H9 (cell line): Measurements from ENCODE around the gene FBXO11. TPM values are rescaled to one million over a fixed set of nuclear protein-coding genes. Genes with fewer than 3 reads are reported as not detected.
A peak's percentile ranks its signal among the peaks of the same experiment; 100 is the strongest.
"Not testable (repeated sequence)": the region's sequence is repeated elsewhere in the genome, so short reads cannot be mapped to it uniquely, and the experiment has no call there.

Experiments used
- DNase-seq: peaks from one replicate; pipeline ENCODE4 v3.0.0-alpha.2; 2017
- H2AFZ ChIP-seq: one replicate; pipeline ENCODE4 v1.6.1; 2013; ENCODE audit warnings: mild to moderate bottlenecking, low read length, control low read depth, moderate library complexity
- H2AK5ac ChIP-seq: 2 replicates; pipeline ENCODE4 v1.6.1; 2013; ENCODE audit warnings: low read length, control low read depth, mixed read lengths; ENCODE audit not compliant: insufficient read length
- H2BK120ac ChIP-seq: one replicate; pipeline ENCODE4 v1.6.1; 2013; ENCODE audit warnings: low read depth, mild to moderate bottlenecking, low read length, control low read depth, inconsistent platforms; ENCODE audit not compliant: poor library complexity, severe bottlenecking
- H2BK12ac ChIP-seq: 2 replicates; pipeline ENCODE4 v1.6.1; 2013; ENCODE audit warnings: low read length, control low read depth, mixed read lengths, low read depth; ENCODE audit not compliant: insufficient read length
- H2BK15ac ChIP-seq: 2 replicates; pipeline ENCODE4 v1.6.1; 2013; ENCODE audit warnings: low read depth, low read length, control low read depth
- H2BK20ac ChIP-seq: one replicate; pipeline ENCODE4 v1.6.1; 2013; ENCODE audit warnings: low read depth, mild to moderate bottlenecking, low read length, control low read depth, inconsistent platforms; ENCODE audit not compliant: poor library complexity, severe bottlenecking
- H2BK5ac ChIP-seq: 2 replicates; pipeline ENCODE4 v1.6.1; 2013; ENCODE audit warnings: low read length, control low read depth, mixed read lengths; ENCODE audit not compliant: insufficient read length
- H3K14ac ChIP-seq: 2 replicates; pipeline ENCODE4 v1.6.1; 2013; ENCODE audit warnings: low read length, control low read depth; ENCODE audit not compliant: insufficient read depth
- H3K18ac ChIP-seq: 2 replicates; pipeline ENCODE4 v1.6.1; 2013; ENCODE audit warnings: low read depth, mild to moderate bottlenecking, mixed read lengths, low read length, control low read depth; ENCODE audit not compliant: insufficient read length
- H3K23ac ChIP-seq: 2 replicates; pipeline ENCODE4 v1.6.1; 2013; ENCODE audit warnings: low read length, control low read depth, mixed read lengths, low read depth; ENCODE audit not compliant: insufficient read length
- H3K23me2 ChIP-seq: 2 replicates; pipeline ENCODE4 v1.6.1; 2013; ENCODE audit warnings: low read depth, mild to moderate bottlenecking, mixed read lengths, low read length, control low read depth; ENCODE audit not compliant: insufficient read length, poor library complexity, severe bottlenecking
- H3K27ac ChIP-seq: 2 replicates; pipeline ENCODE4 v1.5.1; 2013; ENCODE audit warnings: low read length, control low read depth, mixed read lengths, low read depth; ENCODE audit not compliant: insufficient read length
- H3K27me3 ChIP-seq: 2 replicates; pipeline ENCODE4 v1.6.1; 2013; ENCODE audit warnings: low read length, control low read depth, inconsistent platforms; ENCODE audit not compliant: insufficient read depth
- H3K4ac ChIP-seq: 2 replicates; pipeline ENCODE4 v1.6.1; 2013; ENCODE audit warnings: low read depth, mild to moderate bottlenecking, control low read depth, inconsistent platforms, low read length, moderate library complexity
- H3K4me1 ChIP-seq: 2 replicates; pipeline ENCODE4 v1.6.1; 2013; ENCODE audit warnings: low read length, control low read depth, inconsistent platforms; ENCODE audit not compliant: insufficient read depth
- H3K4me2 ChIP-seq: 2 replicates; pipeline ENCODE4 v1.6.1; 2013; ENCODE audit warnings: low read length, control low read depth, mixed read lengths; ENCODE audit not compliant: insufficient read length, insufficient read depth
- H3K56ac ChIP-seq: 2 replicates; pipeline ENCODE4 v1.6.1; 2013; ENCODE audit warnings: low read depth, mild to moderate bottlenecking, mixed read lengths, low read length, control low read depth; ENCODE audit not compliant: insufficient read length
- H3K79me1 ChIP-seq: 2 replicates; pipeline ENCODE4 v1.6.1; 2013; ENCODE audit warnings: low read depth, mild to moderate bottlenecking, moderate library complexity, low read length, control low read depth, inconsistent platforms; ENCODE audit not compliant: insufficient read depth, poor library complexity, severe bottlenecking
- H3K79me2 ChIP-seq: 2 replicates; pipeline ENCODE4 v1.6.1; 2013; ENCODE audit warnings: low read length, control low read depth, inconsistent platforms; ENCODE audit not compliant: insufficient read depth
- H3K9ac ChIP-seq: 2 replicates; pipeline ENCODE4 v1.6.1; 2013; ENCODE audit warnings: low read length, control low read depth, mixed read lengths; ENCODE audit not compliant: insufficient read length; ENCODE audit errors: extremely low read depth
- H3K9me3 ChIP-seq: one replicate; pipeline ENCODE4 v1.6.1; 2013; ENCODE audit warnings: low read depth, low read length, inconsistent platforms; ENCODE audit not compliant: control insufficient read depth
- H3T11ph ChIP-seq: one replicate; pipeline ENCODE4 v1.6.1; 2013; ENCODE audit warnings: mild to moderate bottlenecking, low read length, control low read depth, inconsistent platforms
- H4K20me1 ChIP-seq: one replicate; pipeline ENCODE4 v1.6.1; 2013; ENCODE audit not compliant: control insufficient read depth, insufficient read length, insufficient read depth
- H4K5ac ChIP-seq: 2 replicates; pipeline ENCODE4 v1.6.1; 2013; ENCODE audit warnings: low read depth, mild to moderate bottlenecking, mixed read lengths, low read length, control low read depth; ENCODE audit not compliant: insufficient read length
- H4K8ac ChIP-seq: replicated peaks from 2 replicates; pipeline ENCODE4 v1.6.1; 2013; ENCODE audit warnings: low read length, control low read depth, mixed read lengths, low read depth; ENCODE audit not compliant: insufficient read length
- H4K91ac ChIP-seq: 2 replicates; pipeline ENCODE4 v1.6.1; 2013; ENCODE audit warnings: low read depth, mild to moderate bottlenecking, moderate library complexity, mixed read lengths, low read length, control low read depth; ENCODE audit not compliant: insufficient read length
- H3K27ac Mint-ChIP-seq, 3 experiments: 2 replicates in 2 of 3; 3 replicates in 1 of 3; pipeline ENCODE4 v1.8.0; 2020 to 2021; ENCODE audit warnings: mixed read lengths in 3 of 3, mild to moderate bottlenecking in 1 of 3, moderate library complexity in 1 of 3
- H3K27me3 Mint-ChIP-seq: 2 replicates; pipeline ENCODE4 v1.8.0; 2021; ENCODE audit warnings: low read depth, mild to moderate bottlenecking, moderate library complexity, mixed read lengths
- H3K36me3 Mint-ChIP-seq, 3 experiments: 2 replicates in 2 of 3; 3 replicates in 1 of 3; pipeline ENCODE4 v1.8.0; 2020 to 2021; ENCODE audit warnings: low read depth in 3 of 3, mixed read lengths in 3 of 3; ENCODE audit not compliant: insufficient read depth in 1 of 3
- H3K4me1 Mint-ChIP-seq, 2 experiments: 2 replicates each; pipeline ENCODE4 v1.8.0; 2020; ENCODE audit warnings: mixed read lengths in 2 of 2
- H3K4me3 Mint-ChIP-seq, 2 experiments: 2 replicates in 1 of 2; 3 replicates in 1 of 2; pipeline ENCODE4 v1.8.0; 2020 to 2021; ENCODE audit warnings: mild to moderate bottlenecking in 2 of 2, mixed read lengths in 2 of 2, moderate library complexity in 1 of 2
- H3K9me3 Mint-ChIP-seq, 2 experiments: 2 replicates in 1 of 2; 3 replicates in 1 of 2; pipeline ENCODE4 v1.8.0; 2020; ENCODE audit warnings: mild to moderate bottlenecking in 2 of 2, mixed read lengths in 2 of 2, moderate library complexity in 1 of 2
- CTCF ChIP-seq: fragments of 200-600 bp; sonication (generic); conservative IDR thresholded peaks from 3 replicates; pipeline ENCODE4 v1.8.0; 2021; ENCODE audit warnings: antibody characterized with exemption, mild to moderate bottlenecking
- WGBS: extraction: QIAGEN DNeasy Blood & Tissue Kit; methylation state at CpG from one replicate; pipeline ENCODE4 v1.1.7; 2013; ENCODE audit warnings: missing lambda C conversion rate, low lambda C conversion rate, mixed read lengths; ENCODE audit not compliant: insufficient read length; ENCODE audit errors: extremely low coverage; 5-methylcytosine and 5-hydroxymethylcytosine counted together
- total RNA-seq: library from RNA; stranded (reverse); gene quantifications from 2 replicates; pipeline ENCODE4 v1.2.1, GENCODE V29; 2021

Gene FBXO11
- total RNA-seq, 1 experiment from 2014 or later, result 68.8 TPM

GRCh38 chr2:47903781-47904490, 2.4 kb downstream of the FBXO11 start:
- no peak for DNase-seq
- Histone ChIP-seq H3K27ac (no peak overlapping the region), H4K5ac (no peak overlapping the region), H2AFZ (no peak overlapping the region), H4K20me1 (no peaks in the 10 kb centered on the region), H2BK5ac (no peak overlapping the region), H3K27me3 (no peaks in the 10 kb centered on the region), H2BK20ac (no peak overlapping the region), H3K56ac (no peak overlapping the region), H3K14ac (no peak overlapping the region), H2BK15ac (no peak overlapping the region), H2BK12ac (no peak overlapping the region), H3K4me1 (no peaks in the 10 kb centered on the region; the same call in 1 of the 2 replicates), H3K79me2 (peaks cover 35% of the 10 kb centered on the region; the same call in 1 of the 2 replicates), H4K8ac (no peak overlapping the region), H4K91ac (no peak overlapping the region), H3K4me2 (peak overlapping the region; percentile 94), H3K23me2 (peaks cover 17% of the 10 kb centered on the region), H3T11ph (no peak overlapping the region), H3K4ac (no peak overlapping the region), H3K18ac (no peak overlapping the region), H2AK5ac (no peak overlapping the region), H3K79me1 (no peaks in the 10 kb centered on the region), H3K23ac (no peak overlapping the region), H3K9me3 (no peaks in the 10 kb centered on the region), H3K9ac (peak overlapping the region; percentile 95), H2BK120ac (no peak overlapping the region)
- Mint-ChIP-seq H3K36me3 (peaks cover 0 to 2% (median 0%) of the 10 kb centered on the region in 3 experiments; a peak in 3 of 7 replicates), H3K27ac (peak overlapping the region; percentile 95 to 100 (median 97); a peak in 6 of 7 replicates), H3K27me3 (no peaks in the 10 kb centered on the region), H3K9me3 (peaks cover 0 to 2% of the 10 kb centered on the region in 2 experiments; a peak in 2 of 5 replicates), H3K4me1 (peaks cover 25 to 26% of the 10 kb centered on the region in 2 experiments), H3K4me3 (peak overlapping the region; percentile 97 to 99)
- no peak for TF ChIP-seq CTCF
- WGBS, result no CpG with 5 or more reads among the region's 10 CpGs

GRCh38 chr2:47901892-47902291, 4.4 kb downstream of the FBXO11 start:
- not testable (repeated sequence) for H3K27me3 ChIP-seq, H3K4me1 ChIP-seq, H2BK20ac ChIP-seq, H3K27me3 Mint-ChIP-seq, H3K9me3 Mint-ChIP-seq, H3K79me1 ChIP-seq, H4K91ac ChIP-seq, H4K8ac ChIP-seq, H3K4me3 Mint-ChIP-seq, H3K14ac ChIP-seq, H2BK15ac ChIP-seq, H3K9ac ChIP-seq, H3K9me3 ChIP-seq, H2BK5ac ChIP-seq, H3K56ac ChIP-seq, H3K18ac ChIP-seq, DNase-seq, H2AFZ ChIP-seq, H4K20me1 ChIP-seq, H3T11ph ChIP-seq, H3K27ac ChIP-seq, H3K23ac ChIP-seq, H3K4ac ChIP-seq, H2BK120ac ChIP-seq, H4K5ac ChIP-seq, H2AK5ac ChIP-seq, H2BK12ac ChIP-seq, H3K4me2 ChIP-seq, H3K36me3 Mint-ChIP-seq
- peak overlapping the region in 1 of 3 experiments; percentile 66; a peak in 1 of 7 replicates for H3K27ac Mint-ChIP-seq
- Histone ChIP-seq H3K79me2 (peaks cover 42% of the 10 kb centered on the region; the same call in 1 of the 2 replicates), H3K23me2 (peaks cover 11% of the 10 kb centered on the region)
- H3K4me1 Mint-ChIP-seq, result peaks cover 30 to 33% of the 10 kb centered on the region in 2 experiments
- 100% methylated on average over 2 of the region's 13 CpGs for WGBS
